ENCODE data around the gene ABCD1.
A peak's percentile ranks its signal among the peaks of the same experiment; 100 is the strongest.

ABCD1 gene

GRCh38 chrX:153707406-153707805, 17.2 kb upstream of the ABCD1 start:
- TF ChIP-seq, protein P1, sequence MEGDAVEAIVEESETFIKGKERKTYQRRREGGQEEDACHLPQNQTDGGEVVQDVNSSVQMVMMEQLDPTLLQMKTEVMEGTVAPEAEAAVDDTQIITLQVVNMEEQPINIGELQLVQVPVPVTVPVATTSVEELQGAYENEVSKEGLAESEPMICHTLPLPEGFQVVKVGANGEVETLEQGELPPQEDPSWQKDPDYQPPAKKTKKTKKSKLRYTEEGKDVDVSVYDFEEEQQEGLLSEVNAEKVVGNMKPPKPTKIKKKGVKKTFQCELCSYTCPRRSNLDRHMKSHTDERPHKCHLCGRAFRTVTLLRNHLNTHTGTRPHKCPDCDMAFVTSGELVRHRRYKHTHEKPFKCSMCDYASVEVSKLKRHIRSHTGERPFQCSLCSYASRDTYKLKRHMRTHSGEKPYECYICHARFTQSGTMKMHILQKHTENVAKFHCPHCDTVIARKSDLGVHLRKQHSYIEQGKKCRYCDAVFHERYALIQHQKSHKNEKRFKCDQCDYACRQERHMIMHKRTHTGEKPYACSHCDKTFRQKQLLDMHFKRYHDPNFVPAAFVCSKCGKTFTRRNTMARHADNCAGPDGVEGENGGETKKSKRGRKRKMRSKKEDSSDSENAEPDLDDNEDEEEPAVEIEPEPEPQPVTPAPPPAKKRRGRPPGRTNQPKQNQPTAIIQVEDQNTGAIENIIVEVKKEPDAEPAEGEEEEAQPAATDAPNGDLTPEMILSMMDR (IDR thresholded peaks at IDR 0.05; ENCODE audit: low read depth, low read length): no peak
- no peak for DNase-seq (ENCODE audit: low read depth in 2 of 2)
- no peak overlapping the region for H3K4me3 ChIP-seq (replicated peaks in 1 of 2; ENCODE audit: low read depth in 2 of 2, low read length in 2 of 2)

GRCh38 chrX:153708415-153708814, 16.2 kb upstream of the ABCD1 start:
- TF ChIP-seq, protein P1 (IDR thresholded peaks at IDR 0.05; ENCODE audit: low read depth, low read length): peak; percentile 68
- DNase-seq (ENCODE audit: low read depth in 2 of 2): peak; percentile 83 to 87
- H3K4me3 ChIP-seq (replicated peaks in 1 of 2; ENCODE audit: low read depth in 2 of 2, low read length in 2 of 2): no peak overlapping the region

- no peak overlapping the region for H3K4me3 ChIP-seq (replicated peaks in 1 of 2; ENCODE audit: low read depth in 2 of 2, low read length in 2 of 2)
- TF ChIP-seq, protein P1 (IDR thresholded peaks at IDR 0.05; ENCODE audit: low read depth, low read length): no peak
- no peak for DNase-seq (ENCODE audit: low read depth in 2 of 2)
Observed at GRCh38 chrX:153709726-153710674, 14.7 kb upstream of the ABCD1 start.

- H3K4me3 ChIP-seq (replicated peaks in 1 of 2; ENCODE audit: low read depth in 2 of 2, low read length in 2 of 2): no peak overlapping the region
- TF ChIP-seq, protein P1 (IDR thresholded peaks at IDR 0.05; ENCODE audit: low read depth, low read length): no peak
- DNase-seq (ENCODE audit: low read depth in 2 of 2): no peak
Observed at GRCh38 chrX:153714256-153714655, 10.4 kb upstream of the ABCD1 start.

- TF ChIP-seq, protein P1 (IDR thresholded peaks at IDR 0.05; ENCODE audit: low read depth, low read length): no peak
- H3K4me3 ChIP-seq (replicated peaks in 1 of 2; ENCODE audit: low read depth in 2 of 2, low read length in 2 of 2): no peak overlapping the region
- DNase-seq (ENCODE audit: low read depth in 2 of 2): no peak
Observed at GRCh38 chrX:153717445-153717844, 7.2 kb upstream of the ABCD1 start.

- TF ChIP-seq, protein P1 (IDR thresholded peaks at IDR 0.05; ENCODE audit: low read depth, low read length): no peak
- H3K4me3 ChIP-seq (replicated peaks in 1 of 2; ENCODE audit: low read depth in 2 of 2, low read length in 2 of 2): no peak overlapping the region
- no peak for DNase-seq (ENCODE audit: low read depth in 2 of 2)
Observed at GRCh38 chrX:153719238-153719637, 5.4 kb upstream of the ABCD1 start.
